ENCODE data around the gene TGOLN2. TPM values are rescaled to one million over a fixed set of nuclear protein-coding genes. Genes with fewer than 3 reads are reported as not detected.

TGOLN2 gene
- total RNA-seq, 1 experiment from 2014 or later: 112 TPM

- DNase-seq (ENCODE audit: low read depth): peak; percentile 47
Measured at GRCh38 chr2:85308896-85309555, 18.8 kb downstream of the TGOLN2 start.

DNA sequence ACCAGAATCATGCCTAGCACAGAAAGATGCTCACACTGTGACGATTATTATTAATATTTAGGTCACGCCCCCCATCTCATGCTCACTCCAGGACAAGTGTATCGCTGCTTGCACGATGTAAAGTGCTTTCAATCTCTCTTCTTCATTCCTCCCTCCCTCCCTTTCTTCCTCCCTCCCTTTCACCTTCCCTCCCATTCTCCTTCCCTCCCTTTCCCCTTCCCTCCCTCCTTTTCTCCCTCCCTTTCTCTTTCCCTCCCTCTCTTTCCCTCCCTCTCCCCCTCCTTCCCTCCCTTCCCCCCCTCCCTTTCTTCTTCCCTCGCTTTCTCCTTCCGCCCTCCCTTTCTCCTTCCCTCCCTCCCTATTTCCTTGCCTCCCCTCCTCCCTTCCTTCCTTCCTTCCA is 19.6 kb downstream of the TGOLN2 start:
- DNase-seq (ENCODE audit: low read depth): no peak

- DNase-seq (ENCODE audit: low read depth): no peak
Measured at GRCh38 chr2:85307527-85307897, 20.3 kb downstream of the TGOLN2 start.

- DNase-seq (ENCODE audit: low read depth): no peak
Measured at GRCh38 chr2:85303780-85304531, 23.8 kb downstream of the TGOLN2 start.

DNA sequence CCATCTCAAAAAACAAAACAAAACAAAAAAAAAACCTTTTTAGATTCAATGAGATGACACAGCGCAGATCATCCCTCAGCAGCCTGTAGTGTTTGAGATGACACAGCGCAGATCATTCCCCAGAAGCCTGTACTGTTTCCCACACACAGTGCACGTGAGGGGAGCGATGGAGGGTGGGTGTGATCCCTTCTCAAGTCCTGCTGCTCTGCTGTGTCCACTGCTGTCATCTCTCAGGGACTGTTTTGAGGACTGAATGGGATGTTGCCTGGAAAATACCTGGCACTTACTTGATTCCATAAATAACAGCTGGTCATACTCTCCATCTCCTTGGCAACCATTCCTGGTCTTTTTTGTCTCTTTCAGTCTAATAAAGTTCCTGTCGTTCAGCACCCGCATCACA is 25.7 kb downstream of the TGOLN2 start:
- no peak for DNase-seq (ENCODE audit: low read depth)

DNA sequence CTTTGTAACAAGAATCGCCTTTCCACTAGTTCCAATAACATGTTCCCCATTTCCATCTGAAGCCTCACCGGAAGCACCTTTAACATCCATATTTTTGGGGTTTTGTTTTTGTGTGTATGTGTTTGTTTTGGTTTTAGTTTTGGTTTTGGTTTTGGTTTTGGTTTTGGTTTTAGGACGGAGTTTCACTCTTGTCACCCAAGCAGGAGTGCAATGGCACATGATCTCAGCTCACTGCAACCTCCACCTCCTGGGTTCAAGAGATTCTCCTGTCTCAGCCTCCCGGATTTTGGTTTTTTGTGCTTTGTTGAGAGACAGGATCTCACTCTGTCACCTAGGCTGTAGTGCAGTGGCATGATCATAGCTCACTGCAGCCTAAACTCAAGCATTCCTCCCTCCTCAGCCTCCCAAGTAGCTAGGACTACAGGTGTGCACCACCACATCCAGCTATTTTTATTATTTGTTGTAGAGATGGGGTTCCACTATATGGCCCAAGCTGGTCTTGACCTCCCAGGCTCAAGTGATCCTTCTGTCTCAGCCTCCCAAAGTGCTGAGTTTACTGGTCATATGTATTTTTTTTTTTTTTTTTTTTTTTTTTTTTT is 36.3 kb downstream of the TGOLN2 start:
- peak; percentile 18 for DNase-seq (ENCODE audit: low read depth)

GRCh38 chr2:85288244-85288725 is 39.5 kb downstream of the TGOLN2 start:
- no peak for DNase-seq (ENCODE audit: low read depth)

DNA sequence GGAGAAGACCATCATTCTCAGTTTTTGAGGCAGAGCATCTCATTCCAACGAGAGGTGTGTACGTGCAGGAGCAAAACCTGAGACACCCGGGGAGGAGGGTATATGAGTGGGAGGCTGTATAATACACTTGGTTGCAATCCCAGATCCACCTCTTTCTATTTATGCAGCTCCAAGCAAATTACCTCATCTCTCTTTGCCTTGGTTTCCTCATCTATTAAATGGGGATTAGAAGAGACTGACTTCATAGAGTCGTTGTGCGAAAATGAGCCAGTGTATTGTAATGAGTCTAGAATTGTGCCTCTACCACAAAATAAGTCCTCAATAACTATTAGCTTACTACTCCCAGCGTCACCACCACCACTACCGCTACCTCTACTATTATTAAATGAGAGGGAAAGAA is 40.1 kb downstream of the TGOLN2 start:
- no peak for DNase-seq (ENCODE audit: low read depth)

DNA sequence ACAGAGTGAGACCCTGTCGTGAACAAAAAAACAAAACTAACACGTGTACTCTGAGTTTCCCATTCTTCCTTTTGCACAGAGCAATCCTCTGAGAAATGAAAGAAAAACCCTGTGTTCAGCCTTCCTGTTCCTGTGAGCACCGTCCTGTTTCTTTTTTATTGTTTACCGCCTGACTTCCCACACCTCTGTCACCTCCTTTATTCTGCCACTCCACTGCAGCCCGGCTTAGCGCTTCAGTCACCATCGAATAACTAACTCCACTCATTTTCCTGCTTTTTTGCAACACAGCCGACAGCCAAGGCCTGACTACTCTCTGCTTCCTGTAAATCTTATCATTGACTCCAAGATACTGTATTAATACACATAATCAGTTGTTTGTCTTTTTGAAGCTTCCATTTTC is 40.9 kb downstream of the TGOLN2 start:
- no peak for DNase-seq (ENCODE audit: low read depth)

DNA sequence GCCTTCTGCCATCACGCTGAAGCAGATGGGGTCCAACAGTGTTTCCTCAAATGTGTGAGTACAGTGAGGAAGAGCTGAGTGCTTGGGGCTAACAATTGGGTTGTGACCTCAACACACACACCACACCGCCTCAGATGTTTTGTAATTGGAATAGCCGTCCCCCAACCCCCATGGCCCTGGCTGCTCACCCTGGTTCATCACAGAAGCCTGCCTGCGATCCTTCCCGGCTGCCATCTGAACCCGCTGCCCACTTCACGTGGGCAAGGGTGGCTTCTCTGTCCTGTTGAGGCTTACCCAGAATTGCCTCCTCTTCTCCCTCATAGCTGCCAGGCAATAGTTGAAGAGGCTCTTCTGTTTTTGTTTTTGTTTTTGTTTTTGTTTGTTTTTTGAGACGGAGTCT is 44.1 kb downstream of the TGOLN2 start:
- DNase-seq (ENCODE audit: low read depth): no peak

DNA sequence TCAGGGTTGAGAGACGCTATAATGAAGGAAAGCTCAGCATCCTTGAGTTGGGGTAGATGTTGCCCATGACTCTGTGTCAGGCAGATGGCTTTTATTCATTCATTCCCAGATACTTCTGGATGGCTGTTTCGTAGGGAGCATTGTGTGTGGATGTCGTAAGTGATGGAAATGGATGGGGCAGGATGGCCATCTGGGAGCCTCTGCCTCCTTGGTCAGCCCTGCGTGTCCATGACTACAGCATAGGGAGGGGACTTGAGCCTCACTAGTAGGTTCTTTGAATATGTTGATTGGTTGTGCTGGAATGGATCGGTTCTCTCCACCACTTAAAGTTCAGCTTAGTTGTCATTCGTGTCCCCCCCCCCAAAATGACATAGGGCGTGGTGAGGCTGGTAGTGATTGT is 44.9 kb downstream of the TGOLN2 start:
- no peak for DNase-seq (ENCODE audit: low read depth)

GRCh38 chr2:85281553-85281952 is 46.2 kb downstream of the TGOLN2 start:
- no peak for DNase-seq (ENCODE audit: low read depth)

- peak; percentile 19 for DNase-seq (ENCODE audit: low read depth)
Measured at GRCh38 chr2:85278361-85278760, 49.4 kb downstream of the TGOLN2 start.

GRCh38 chr2:85277416-85278158 is 50.2 kb downstream of the TGOLN2 start:
- peak; percentile 74 for DNase-seq (ENCODE audit: low read depth)

- no peak for DNase-seq (ENCODE audit: low read depth)
Measured at GRCh38 chr2:85276571-85277118, 51.1 kb downstream of the TGOLN2 start.

DNA sequence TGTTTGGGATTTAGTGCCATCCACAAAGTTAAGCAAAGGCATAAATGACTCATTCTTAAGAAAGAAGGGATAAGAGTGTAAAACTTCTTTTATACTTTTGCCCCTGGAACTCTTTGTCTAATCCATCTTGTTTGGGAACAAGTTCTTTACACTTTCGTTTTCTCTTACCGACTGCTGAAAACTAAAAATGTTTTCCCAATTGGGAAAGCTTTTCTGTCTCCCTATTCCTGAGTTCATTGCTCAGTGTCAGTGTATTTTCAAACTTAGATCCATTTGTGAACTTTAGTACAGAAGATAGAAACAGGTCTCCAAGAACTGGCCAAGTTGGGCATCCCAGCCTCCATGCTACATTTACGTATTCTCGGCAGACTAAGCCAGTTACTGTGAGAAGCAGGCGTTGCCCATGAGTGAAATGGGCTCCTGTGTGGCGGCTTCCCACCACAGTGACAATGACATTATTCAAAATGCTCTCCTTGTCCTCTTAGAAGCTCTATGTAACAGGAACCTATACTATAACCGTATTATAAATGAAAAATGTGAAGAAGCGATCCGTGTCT is 51.7 kb downstream of the TGOLN2 start:
- no peak for DNase-seq (ENCODE audit: low read depth)

DNA sequence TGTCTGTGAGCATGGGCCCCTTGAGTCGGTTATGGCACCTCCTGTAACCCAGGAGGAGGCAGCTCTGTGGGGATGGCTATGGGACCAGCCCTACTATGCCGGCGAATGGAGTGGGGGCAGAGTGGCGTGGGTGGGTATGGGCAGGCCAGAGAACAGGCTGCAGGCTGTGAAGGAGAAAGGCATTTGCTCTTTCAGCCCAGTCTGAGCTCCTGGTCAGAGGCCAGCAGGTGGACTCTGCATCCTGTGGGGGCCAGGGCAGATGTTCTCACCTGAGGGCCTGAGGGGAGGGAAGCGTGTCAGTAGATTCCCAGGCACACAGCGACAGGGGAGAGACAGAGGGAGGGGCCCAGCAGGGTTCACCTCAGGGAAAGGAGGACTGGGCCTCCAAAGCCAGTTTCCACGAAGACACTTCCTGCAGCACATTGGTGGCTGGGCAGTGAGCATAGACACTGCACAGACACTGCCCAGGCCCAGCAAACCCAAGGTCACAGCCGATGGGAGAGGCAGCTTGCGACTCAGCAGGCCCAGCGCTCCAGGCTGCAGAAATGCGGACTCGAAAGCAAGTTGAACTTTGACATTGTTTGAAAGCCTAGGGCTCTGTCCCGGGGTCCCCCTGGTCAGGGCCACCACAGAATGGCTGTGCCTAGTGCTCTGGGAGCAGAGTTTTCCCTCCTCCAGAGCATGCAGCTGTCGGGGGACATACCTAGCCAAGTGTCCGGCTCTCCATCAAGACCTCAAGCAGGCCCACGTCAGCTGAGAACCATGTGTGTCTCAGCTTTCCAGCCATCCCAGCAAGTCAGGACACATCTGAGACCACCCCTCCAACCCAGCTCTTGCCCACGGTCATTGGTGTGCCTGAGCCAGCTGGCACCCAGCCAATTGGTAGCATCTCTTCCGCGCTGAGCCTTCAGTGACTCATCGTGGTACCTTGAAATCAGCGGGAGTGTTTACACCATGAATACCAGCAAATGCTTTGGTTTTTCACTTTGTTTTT is 53.8 kb downstream of the TGOLN2 start:
- DNase-seq (ENCODE audit: low read depth): peak; percentile 80

DNA sequence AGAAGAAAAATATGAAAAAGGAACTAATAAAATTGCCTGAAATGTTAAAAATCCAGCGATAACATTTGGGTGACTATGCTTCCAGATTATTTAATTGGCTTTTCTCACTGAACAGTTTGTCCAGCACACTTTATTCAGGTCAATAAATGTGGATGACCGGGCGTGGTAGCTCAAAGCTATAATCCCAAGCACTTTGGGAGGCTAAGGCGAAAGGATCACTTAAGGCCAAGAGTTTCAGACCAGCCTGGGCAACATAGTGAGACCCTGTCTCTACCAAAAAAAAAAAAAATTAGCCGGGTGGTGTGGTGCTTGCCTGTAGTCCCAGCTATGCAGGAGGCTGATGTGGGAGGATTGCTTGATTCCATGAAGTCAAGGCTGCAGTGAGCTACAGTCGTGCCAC is 55.4 kb downstream of the TGOLN2 start:
- DNase-seq (ENCODE audit: low read depth): no peak

DNA sequence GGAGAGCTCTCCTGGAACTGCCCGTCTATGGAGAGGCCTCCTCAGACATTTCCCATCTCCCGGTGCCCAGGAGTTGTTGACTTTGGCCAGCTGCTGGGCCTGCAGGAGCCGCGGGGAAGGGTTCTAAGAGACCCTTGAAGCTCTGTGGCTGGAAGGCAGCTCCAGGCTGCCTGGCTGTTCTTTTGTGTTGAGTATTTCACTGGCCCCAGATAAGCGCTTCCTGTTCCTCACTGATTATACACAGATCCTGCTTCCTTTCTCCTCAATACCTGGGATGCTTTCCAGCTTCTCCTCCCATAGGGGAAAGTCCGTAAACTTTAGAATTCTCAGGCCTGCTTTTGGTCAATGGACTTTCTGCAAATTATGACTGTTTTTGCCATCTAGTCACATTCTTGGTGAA is 57.8 kb downstream of the TGOLN2 start:
- DNase-seq (ENCODE audit: low read depth): no peak

Measured in RPMI7951 (cell line).